IMR-90 (cell line): ENCODE measurements around the gene MDC1. TPM values are rescaled to one million over a fixed set of nuclear protein-coding genes. Genes with fewer than 3 reads are reported as not detected.

Source experiments
- ATAC-seq: fragments of 200-7000 bp; cut with Tn5 transposase; 2 replicates; pipeline ENCODE4 v1.9.1; 2020; ENCODE audit warnings: low read depth, mild to moderate bottlenecking, moderate library complexity
- BruUV-seq: library from RNA; stranded (reverse); fragments of 400-500 nt; replicated peaks from 2 replicates; lab custom pipeline; 2021; lab: Mats Ljungman, UMichigan
- CTCF ChIA-PET: fragments of 300-600 bp; formaldehyde crosslinking; extraction: SDS; loops from one replicate; lab custom pipeline; 2021; ENCODE audit warnings: antibody characterized with exemption; lab: Yijun Ruan, JAX
- POLR2A ChIA-PET: fragments of 300-600 bp; sonication (Branson Sonifier 250); formaldehyde crosslinking; loops from one replicate; lab custom pipeline; 2022; ENCODE audit warnings: antibody characterized with exemption; ENCODE audit not compliant: unreplicated experiment; lab: Charles Lee
- DNase-seq: peaks from one replicate; pipeline ENCODE4 v3.0.0; 2013
- H2AFZ ChIP-seq: replicated peaks from 2 replicates; pipeline ENCODE3; 2013; ENCODE audit warnings: low read length, mild to moderate bottlenecking; ENCODE audit not compliant: poor library complexity
- H2AK5ac ChIP-seq: 2 replicates; pipeline ENCODE4 v1.6.1; 2013; ENCODE audit warnings: low read depth, low read length, inconsistent platforms
- H2AK9ac ChIP-seq: replicated peaks from 2 replicates; pipeline ENCODE3; 2013; ENCODE audit warnings: mild to moderate bottlenecking, low read depth, low read length, moderate library complexity; ENCODE audit not compliant: poor library complexity
- H2BK120ac ChIP-seq: 2 replicates; pipeline ENCODE4 v1.6.1; 2013; ENCODE audit warnings: low read depth, low read length, inconsistent platforms
- H2BK15ac ChIP-seq: 3 replicates; pipeline ENCODE4 v1.6.1; 2013; ENCODE audit warnings: low read depth, low read length, inconsistent platforms
- H2BK20ac ChIP-seq: 2 replicates; pipeline ENCODE4 v1.6.1; 2013; ENCODE audit warnings: low read depth, mild to moderate bottlenecking, inconsistent platforms, low read length, moderate library complexity
- H2BK5ac ChIP-seq: 2 replicates; pipeline ENCODE4 v1.6.1; 2013; ENCODE audit warnings: mild to moderate bottlenecking, low read depth, low read length, inconsistent platforms; ENCODE audit not compliant: poor library complexity, severe bottlenecking
- H3K14ac ChIP-seq: replicated peaks from 2 replicates; pipeline ENCODE4 v1.6.1; 2013; ENCODE audit warnings: low read depth, low read length, inconsistent platforms
- H3K18ac ChIP-seq: 2 replicates; pipeline ENCODE4 v1.6.1; 2013; ENCODE audit warnings: low read depth, low read length, control low read depth
- H3K23ac ChIP-seq: 2 replicates; pipeline ENCODE4 v1.6.1; 2013; ENCODE audit warnings: low read depth, low read length, inconsistent platforms
- H3K27ac ChIP-seq: 2 replicates; pipeline ENCODE4 v1.5.1; 2013; ENCODE audit warnings: mild to moderate bottlenecking, control low read depth, low read length; ENCODE audit not compliant: insufficient read depth
- H3K27me3 ChIP-seq: 2 replicates; pipeline ENCODE4 v1.6.1; 2013; ENCODE audit warnings: low read length; ENCODE audit not compliant: control insufficient read depth, insufficient read depth
- H3K36me3 ChIP-seq: 2 replicates; pipeline ENCODE4 v1.6.1; 2013; ENCODE audit warnings: low read length, mixed read lengths; ENCODE audit not compliant: control insufficient read depth, insufficient read depth
- H3K4ac ChIP-seq: 2 replicates; pipeline ENCODE4 v1.6.1; 2013; ENCODE audit warnings: low read depth, low read length, inconsistent platforms
- H3K4me1 ChIP-seq: 2 replicates; pipeline ENCODE4 v1.6.1; 2013; ENCODE audit warnings: low read length, mixed read lengths; ENCODE audit not compliant: control insufficient read depth, insufficient read depth
- H3K4me2 ChIP-seq: 2 replicates; pipeline ENCODE4 v1.6.1; 2013; ENCODE audit warnings: low read depth, mild to moderate bottlenecking, control low read depth, low read length, moderate library complexity
- H3K4me3 ChIP-seq: 2 replicates; pipeline ENCODE4 v1.5.1; 2013; ENCODE audit warnings: low read depth, mild to moderate bottlenecking, control low read depth, low read length, moderate library complexity; ENCODE audit not compliant: insufficient read depth
- H3K56ac ChIP-seq: 2 replicates; pipeline ENCODE4 v1.6.1; 2013; ENCODE audit warnings: low read length, inconsistent platforms; ENCODE audit not compliant: insufficient read depth; ENCODE audit errors: extremely low read depth
- H3K79me1 ChIP-seq, 2 experiments: 2 replicates each; pipeline ENCODE4 v1.6.1; 2013; ENCODE audit warnings: low read length in 2 of 2, inconsistent platforms in 1 of 2, low read depth in 1 of 2
- H3K9ac ChIP-seq: 2 replicates; pipeline ENCODE4 v1.6.1; 2013; ENCODE audit warnings: low read depth, low read length, control low read depth
- H3K9me1 ChIP-seq: 2 replicates; pipeline ENCODE4 v1.6.1; 2013; ENCODE audit warnings: low read length, inconsistent platforms; ENCODE audit not compliant: insufficient read depth
- H3K9me3 ChIP-seq: 2 replicates; pipeline ENCODE4 v1.6.1; 2013; ENCODE audit warnings: low read length; ENCODE audit not compliant: control insufficient read depth, insufficient read depth
- H4K20me1 ChIP-seq: 2 replicates; pipeline ENCODE4 v1.6.1; 2013; ENCODE audit warnings: low read length, inconsistent platforms; ENCODE audit not compliant: insufficient read depth
- H4K5ac ChIP-seq: 2 replicates; pipeline ENCODE4 v1.6.1; 2013; ENCODE audit warnings: mild to moderate bottlenecking, low read depth, low read length, control low read depth
- H4K8ac ChIP-seq, 2 experiments: 2 replicates each; pipeline ENCODE4 v1.6.1; 2013; ENCODE audit warnings: low read depth in 2 of 2, low read length in 2 of 2, control low read depth in 1 of 2, inconsistent platforms in 1 of 2
- H4K91ac ChIP-seq: 2 replicates; pipeline ENCODE4 v1.6.1; 2013; ENCODE audit warnings: low read depth, low read length, inconsistent platforms; ENCODE audit not compliant: insufficient read depth
- BHLHE40 ChIP-seq: fragments of 150-350 bp; IDR thresholded peaks from 2 replicates; pipeline ENCODE4 v1.6.1; 2016; ENCODE audit warnings: mild to moderate bottlenecking, low read depth, low read length
- CEBPB ChIP-seq: IDR thresholded peaks from 2 replicates; pipeline ENCODE4 v1.6.1; 2012; ENCODE audit warnings: low read depth, low read length, improper control_type of control experiment
- CTCF ChIP-seq: conservative IDR thresholded peaks from 2 replicates; pipeline ENCODE4 v1.5.1; 2012; ENCODE audit warnings: mild to moderate bottlenecking, low read depth, low read length, improper control_type of control experiment
- ELK1 ChIP-seq: fragments of 150-350 bp; IDR thresholded peaks from 2 replicates; pipeline ENCODE4 v1.6.1; 2016; ENCODE audit warnings: low read depth, mild to moderate bottlenecking, low read length, moderate library complexity, borderline replicate concordance
- FOS ChIP-seq: fragments of 150-350 bp; IDR thresholded peaks from 2 replicates; pipeline ENCODE4 v1.6.1; 2016; ENCODE audit warnings: low read depth, low read length
- MAZ ChIP-seq: IDR thresholded peaks from 2 replicates; pipeline ENCODE4 v1.6.1; 2012; ENCODE audit warnings: low read depth, mild to moderate bottlenecking, low read length, improper control_type of control experiment, moderate library complexity, borderline replicate concordance
- NFE2L2 ChIP-seq: fragments of 150-350 bp; IDR thresholded peaks from 2 replicates; pipeline ENCODE4 v1.6.1; 2016; ENCODE audit warnings: low read depth, mild to moderate bottlenecking, low read length
- RCOR1 ChIP-seq: IDR thresholded peaks from 2 replicates; pipeline ENCODE4 v1.6.1; 2012; ENCODE audit warnings: mild to moderate bottlenecking, low read length, improper control_type of control experiment; ENCODE audit not compliant: insufficient replicate concordance
- SMC3 ChIP-seq: fragments of 150-350 bp; IDR thresholded peaks from 2 replicates; pipeline ENCODE4 v1.6.1; 2016; ENCODE audit warnings: low read depth, mild to moderate bottlenecking, antibody characterized with exemption, low read length, moderate library complexity
- USF2 ChIP-seq: fragments of 150-350 bp; IDR thresholded peaks from 2 replicates; pipeline ENCODE4 v1.6.1; 2017; ENCODE audit warnings: mild to moderate bottlenecking, antibody characterized with exemption, low read length, low read depth
- dilution Hi-C: fragments of 300-500 bp; cut with HindIII; formaldehyde crosslinking; loops from one replicate; pipeline ENCODE4 v1.14.3; 2018; ENCODE audit warnings: low sequenced_read_pairs; ENCODE audit not compliant: unreplicated experiment
- in situ Hi-C: fragments of 300-500 bp; cut with MboI; formaldehyde crosslinking; loops from 3 replicates; pipeline ENCODE4 v1.14.3; 2019; ENCODE audit warnings: low sequenced_read_pairs, inconsistent platforms, mixed read lengths
- intact Hi-C: fragments of 100-400 bp; cut with micrococcal nuclease; formaldehyde crosslinking; loops from 2 replicates; pipeline ENCODE4 v1.10.0; 2022
- polyA plus RNA-seq, 3 experiments: library from polyadenylated mRNA; depleted of rRNA; stranded (reverse); fragments of >200 nt; gene quantifications; 2 replicates each; pipeline ENCODE4 v1.2.3, GENCODE V29; 2012; ENCODE audit warnings: low replicate concordance in 1 of 3
- total RNA-seq: library from RNA; depleted of rRNA; stranded (reverse); fragments of >200 nt; gene quantifications from 2 replicates; pipeline ENCODE4 v1.2.3, GENCODE V29; 2012

The MDC1 gene
- total and polyA plus RNA-seq, 2 of the 4 experiments (the other 2 are of a cell fraction) = 4.5 to 12.1 TPM

GRCh38 chr6:30657454-30657853 lies 59.6 kb downstream of the MDC1 start:
- Histone ChIP-seq H2BK5ac (no peak overlapping the region), H3K14ac (no peak overlapping the region), H3K4me3 (no peak overlapping the region), H3K4me1 (no peaks in the 10 kb centered on the region; the same call in 1 of the 2 replicates), H3K36me3 (peaks cover 76% of the 10 kb centered on the region), H3K79me1 (peaks cover 4 to 6% of the 10 kb centered on the region in 2 experiments; a peak in 3 of 4 replicates), H3K27me3 (no peaks in the 10 kb centered on the region), H2AK9ac (no peak overlapping the region), H2AFZ (no peak overlapping the region), H3K18ac (no peak overlapping the region), H4K20me1 (no peaks in the 10 kb centered on the region), H3K4me2 (no peak overlapping the region), H2BK120ac (no peak overlapping the region), H4K5ac (no peak overlapping the region), H3K56ac (no peak overlapping the region), H3K23ac (no peak overlapping the region), H4K8ac (no peak overlapping the region), H4K91ac (no peak overlapping the region), H3K4ac (no peak overlapping the region), H2BK20ac (no peak overlapping the region), H3K9me1 (no peaks in the 10 kb centered on the region), H3K27ac (no peak overlapping the region), H2AK5ac (no peak overlapping the region), H2BK15ac (no peak overlapping the region), H3K9ac (no peak overlapping the region), H3K9me3 (no peaks in the 10 kb centered on the region)
- DNase-seq (no peak), ATAC-seq (peak; percentile 42)
- TF ChIP-seq MAZ = no peak
- no peak for TF ChIP-seq RCOR1
- no peak for TF ChIP-seq ELK1
- no peak for TF ChIP-seq CTCF
- TF ChIP-seq BHLHE40 = no peak
- TF ChIP-seq USF2 = no peak
- TF ChIP-seq NFE2L2 = no peak
- TF ChIP-seq CEBPB = no peak
- no peak for TF ChIP-seq SMC3
- no peak for TF ChIP-seq FOS
- in situ Hi-C loops (no loop called here), dilution Hi-C loops (no loop called here), intact Hi-C loops (no loop called here)
- ChIA-PET CTCF (no interaction called here), POLR2A (no interaction called here)
- BruUV-seq = no TSS peak
